Activated T-helper 9 cell treated with anti-CD3 and anti-CD28 coated beads, Interleukin-2, amount 50 U/mL, for 16 hours (primary cell): ENCODE results near the gene GRK4.
"Not testable (repeated sequence)": the region's sequence is repeated elsewhere in the genome, so short reads cannot be mapped to it uniquely, and the experiment has no call there.

Experiments
- DNase-seq: peaks from one replicate; pipeline ENCODE4 v3.0.0-alpha.2; 2020; ENCODE audit warnings: low read depth

The GRK4 gene

DNA sequence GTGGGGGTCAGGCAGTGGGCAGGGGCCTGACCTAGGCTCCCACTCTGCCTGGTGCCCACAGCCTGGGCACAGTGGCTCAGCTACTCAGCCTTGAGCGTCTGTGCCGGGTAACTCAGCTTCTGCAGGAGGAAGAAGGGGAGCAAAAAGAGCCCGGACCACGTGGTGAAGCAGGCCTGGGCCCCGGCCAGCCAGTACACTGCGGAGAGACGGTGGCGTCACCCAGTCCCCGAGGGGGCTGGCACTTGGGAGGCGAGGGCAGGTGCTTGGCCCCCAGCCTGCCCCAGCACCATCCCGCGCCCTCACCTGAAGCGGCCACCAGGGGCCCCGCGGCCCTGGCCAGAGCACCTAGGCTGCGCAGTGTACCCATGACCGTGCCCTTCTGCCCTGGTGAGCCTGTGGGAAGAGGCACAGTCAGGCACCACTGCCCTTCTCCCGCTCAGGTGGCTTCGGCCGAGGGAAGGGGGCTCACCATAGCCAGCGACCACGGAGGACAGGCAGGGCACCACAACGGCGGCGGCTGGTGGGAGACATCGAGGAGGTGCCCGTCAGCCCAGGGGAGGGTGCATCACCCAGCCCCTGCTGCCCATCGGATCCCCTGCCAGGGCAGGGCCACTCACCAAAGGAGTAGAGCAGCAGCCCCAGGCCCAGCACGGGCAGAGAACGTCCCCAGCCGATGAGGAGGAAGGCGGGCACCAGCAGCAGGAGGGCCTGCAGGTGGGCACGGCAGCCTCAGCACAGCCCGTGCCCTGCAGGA is 32.4 kb upstream of the GRK4 start:
- no peak for DNase-seq

DNA sequence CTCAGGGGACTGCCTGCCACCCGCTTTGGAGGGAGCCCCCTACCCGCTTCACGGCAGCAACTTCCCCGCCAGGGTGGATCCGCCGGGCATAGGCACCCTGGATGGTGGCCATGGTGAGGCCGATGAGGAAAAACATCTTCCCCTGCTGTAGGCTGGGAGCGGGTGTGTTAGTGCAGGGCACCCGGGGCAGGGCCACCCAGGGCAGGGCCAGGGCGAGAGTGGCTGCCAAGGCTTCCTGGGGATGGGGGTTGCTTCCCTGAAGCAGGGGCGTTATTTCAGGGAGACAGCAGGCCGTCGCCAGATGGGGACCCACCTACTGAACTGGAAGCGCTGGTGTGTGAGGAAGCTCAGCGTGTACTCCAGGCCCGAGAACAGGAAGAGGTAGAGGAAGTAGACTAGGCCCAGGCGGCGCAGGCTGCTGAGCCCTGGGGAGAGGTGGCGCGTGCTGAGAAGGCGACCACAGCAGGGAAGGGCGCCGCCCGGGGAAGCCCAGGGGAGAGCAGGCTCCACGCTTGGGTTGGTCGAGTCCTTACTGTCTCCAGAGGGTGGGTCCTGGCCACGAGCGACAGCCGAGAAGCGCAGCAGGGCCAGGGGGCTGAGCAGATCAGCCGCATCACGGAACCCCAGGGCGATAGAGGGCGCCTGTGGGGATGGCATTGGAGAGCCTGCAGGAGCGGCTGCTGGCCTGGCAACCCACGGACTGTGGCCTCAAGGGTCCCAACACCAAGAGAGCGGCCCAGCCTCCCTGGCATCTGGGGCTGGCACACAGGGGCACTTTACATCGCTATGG is 31.7 kb upstream of the GRK4 start:
- DNase-seq: peak; percentile 38

DNA sequence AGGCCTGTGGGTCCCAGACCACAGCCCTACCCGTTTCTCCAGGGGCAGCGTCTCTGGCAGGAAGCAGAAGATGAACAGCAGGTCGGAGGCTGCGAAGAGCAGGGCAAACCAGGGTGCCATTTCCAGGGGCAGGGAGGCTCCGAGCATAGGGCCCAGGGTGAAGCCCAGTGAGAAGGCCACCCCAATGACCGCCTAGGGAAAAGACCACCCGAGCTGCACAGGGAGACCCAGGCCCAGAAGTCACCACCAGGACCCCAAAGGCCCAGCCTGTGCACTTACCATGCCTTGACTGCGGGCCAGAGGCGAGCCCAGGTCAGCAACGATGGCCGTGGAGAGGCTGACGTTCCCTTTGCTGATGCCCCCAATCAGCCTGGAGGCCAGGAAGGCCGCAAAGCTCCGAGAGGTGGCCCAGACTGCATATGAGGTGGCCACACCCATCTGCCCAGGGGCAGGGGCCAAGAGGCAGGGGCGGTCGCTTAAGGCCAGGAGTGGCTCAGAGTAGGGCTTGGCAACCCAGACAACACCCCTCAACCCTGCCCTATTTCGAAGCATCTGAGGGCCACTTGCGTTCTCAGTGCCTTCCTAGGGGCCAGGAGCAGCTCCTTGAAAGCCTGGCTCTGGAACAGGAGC is 30.9 kb upstream of the GRK4 start:
- DNase-seq: no peak

DNA sequence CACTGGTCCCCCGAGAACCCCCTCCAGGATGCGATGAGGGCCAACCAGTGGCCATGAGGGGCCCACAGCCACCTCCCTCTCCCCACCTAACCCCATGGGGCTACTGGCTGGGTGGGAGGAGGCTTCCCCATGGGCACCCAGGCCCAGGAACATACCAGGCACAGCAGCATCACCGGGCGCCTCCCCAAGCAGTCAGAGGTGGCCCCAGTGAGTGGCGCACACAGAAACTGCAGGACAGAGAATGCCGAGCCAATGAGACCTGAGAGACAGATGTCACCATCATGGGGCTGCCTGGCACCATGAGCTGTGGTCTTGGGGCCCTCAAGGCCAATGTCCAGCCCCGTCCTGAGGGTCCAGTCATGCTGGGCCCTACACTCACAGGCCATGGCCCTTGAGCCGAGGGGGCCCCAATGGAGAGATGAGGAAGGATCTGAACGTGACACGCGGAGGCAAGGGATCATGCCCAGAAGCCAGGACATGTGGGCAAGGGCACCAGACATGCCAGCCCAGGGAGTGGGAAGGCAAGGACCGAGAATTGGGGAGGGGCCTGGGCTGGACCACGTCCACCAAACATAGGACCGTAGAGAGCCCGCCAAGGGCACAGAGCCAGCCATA is 30.3 kb upstream of the GRK4 start:
- no peak for DNase-seq

DNA sequence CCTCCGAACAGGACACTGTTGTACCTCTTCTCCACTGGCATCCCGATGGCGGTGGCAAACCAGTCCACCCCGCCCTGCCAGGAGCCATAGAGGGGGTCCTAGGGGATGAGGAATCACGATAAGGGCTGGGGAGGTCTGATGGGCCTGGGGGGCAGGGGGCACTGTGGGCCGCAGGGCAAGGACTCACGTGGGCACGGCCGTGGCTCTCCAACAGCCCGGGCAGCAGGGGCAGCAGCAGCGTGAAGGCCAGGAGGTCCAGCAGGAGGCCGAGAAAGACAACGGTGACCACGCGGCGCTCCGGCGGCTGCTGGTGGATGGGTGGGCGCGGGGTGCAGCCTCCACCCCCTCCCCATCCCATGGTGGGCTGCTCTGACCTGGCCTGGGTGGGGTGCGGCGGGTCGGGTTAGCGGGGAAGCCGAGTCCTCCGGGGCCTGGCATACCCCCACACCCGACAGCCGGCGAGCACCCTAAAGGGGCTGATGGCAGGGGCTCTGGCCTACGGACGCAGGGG is 29.8 kb upstream of the GRK4 start:
- no peak for DNase-seq

DNA sequence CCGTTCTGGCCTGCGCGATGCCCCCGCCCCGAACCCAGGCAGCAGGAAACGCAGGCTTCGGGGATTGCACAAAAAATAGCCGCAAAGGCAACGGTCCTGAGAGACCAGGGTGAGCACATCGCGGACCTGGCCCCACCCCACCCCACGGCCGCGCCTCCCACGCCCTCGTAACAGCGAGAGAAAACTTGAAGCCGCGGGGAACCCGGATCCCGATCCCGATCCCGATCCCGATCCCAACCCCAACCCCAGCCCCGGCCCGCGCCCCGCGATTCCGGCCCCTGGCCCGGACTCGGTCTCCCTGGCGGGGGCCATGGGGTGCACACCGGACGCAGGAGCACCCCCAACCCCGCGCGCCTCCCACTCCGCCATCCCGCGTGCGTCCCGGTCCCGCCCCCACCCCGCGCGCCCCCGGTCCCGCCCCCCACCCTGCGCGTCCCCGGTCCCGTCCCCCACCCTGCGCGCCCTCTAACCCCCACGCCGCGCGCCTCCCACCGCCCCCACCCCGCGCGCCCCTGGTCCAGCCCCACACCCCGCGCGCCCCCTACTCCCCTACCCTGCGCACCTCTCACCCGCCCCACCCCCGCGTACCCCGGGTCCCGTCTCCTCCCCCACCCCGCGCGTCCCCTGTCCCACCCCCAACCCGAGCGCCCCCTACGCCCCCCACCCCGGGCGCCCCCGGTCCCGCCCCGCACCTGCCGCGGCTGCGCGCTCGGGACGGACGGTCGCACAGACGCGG is 29.1 kb upstream of the GRK4 start:
- DNase-seq: peak; percentile 49

DNA sequence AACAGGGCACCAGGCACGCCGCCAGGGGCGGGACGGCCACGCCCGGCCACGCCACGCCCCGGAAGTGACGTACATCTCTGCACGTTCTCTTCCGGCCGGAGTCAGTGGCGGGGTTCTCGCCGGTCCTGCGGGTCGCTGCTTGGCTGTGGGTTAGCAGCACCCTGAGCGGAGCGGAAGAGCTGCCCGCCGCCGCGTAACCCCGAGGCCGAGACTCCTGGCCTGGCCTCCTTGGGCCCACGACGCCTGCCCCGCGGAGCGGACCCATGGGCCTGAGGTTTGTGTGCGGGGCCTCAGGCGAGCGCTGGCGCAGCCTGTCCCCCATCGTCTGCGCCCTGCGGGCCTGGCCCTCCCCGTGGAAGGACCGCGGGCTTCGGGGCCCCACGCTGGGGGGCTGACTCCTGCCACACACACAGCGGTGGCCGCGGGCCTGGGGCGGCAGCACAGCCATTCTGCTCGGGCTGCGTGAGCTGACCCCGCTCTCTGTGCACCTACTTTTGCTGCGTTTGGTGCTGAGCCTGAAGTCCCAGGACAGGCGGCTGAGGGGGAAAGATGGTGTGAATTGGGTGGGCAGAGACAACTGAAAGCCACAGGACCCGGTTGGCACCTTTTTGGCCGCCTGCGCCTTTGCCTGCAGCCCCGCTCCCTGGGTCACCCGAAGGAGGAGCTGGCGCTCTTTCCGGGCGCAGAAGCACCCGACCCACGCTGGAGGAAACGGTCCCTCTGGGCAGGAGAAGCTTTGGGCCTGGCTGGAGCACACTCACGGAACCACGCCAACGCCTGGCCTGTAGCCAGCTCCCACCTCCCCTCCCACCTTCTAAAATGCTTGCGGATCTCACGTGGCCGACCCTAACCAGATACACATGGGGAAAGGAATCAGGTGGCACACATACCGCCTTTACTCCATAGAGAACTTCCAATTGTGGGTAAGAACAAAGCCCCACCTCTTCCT is 28.3 kb upstream of the GRK4 start:
- peak; percentile 95 for DNase-seq

DNA sequence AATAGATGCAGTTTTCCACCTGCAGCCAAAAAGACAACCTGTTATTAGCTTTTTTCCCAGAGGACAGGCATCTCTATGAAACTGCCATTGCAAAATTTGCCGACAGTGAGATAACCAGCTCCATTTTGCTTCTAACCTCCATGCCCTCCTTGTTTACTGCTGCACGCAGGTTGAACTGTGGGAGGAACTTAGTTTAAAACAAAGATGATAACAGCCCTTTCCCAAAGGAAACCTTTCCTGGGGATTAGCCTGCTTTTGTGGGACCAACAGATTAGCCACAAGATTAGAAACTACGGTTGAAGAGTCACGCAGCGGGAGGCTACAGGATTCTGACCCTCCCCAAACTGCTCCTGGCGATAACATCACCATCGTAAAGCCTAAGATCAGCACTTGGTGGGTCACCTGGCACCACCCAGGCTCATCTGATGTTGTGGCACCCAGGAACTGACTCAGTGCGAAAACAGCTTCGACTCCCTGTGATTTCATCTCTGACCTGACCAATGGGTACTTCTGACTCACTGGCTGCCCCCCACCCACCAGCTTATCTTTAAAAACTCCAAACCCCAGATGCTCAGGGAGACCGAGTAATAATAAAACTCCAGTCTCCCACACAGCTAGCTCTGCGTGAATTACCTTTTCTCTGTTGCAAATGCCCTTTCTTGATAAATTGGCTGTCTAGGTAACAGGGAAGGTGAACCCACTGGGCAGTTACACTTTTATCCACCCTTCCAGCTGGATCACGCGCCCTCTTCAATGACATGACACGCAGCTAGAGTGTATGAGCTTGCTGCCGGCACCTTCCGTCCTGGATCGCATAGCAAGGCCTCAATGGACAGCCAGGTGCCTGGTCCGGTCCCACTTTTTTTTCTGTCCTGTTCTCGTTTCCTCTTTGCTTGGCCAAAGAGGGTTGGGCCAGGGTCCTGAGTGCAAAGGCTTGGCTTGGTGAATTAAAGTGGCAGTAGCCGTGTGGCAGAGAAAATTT is 27.3 kb upstream of the GRK4 start:
- DNase-seq: peak; percentile 58

DNA sequence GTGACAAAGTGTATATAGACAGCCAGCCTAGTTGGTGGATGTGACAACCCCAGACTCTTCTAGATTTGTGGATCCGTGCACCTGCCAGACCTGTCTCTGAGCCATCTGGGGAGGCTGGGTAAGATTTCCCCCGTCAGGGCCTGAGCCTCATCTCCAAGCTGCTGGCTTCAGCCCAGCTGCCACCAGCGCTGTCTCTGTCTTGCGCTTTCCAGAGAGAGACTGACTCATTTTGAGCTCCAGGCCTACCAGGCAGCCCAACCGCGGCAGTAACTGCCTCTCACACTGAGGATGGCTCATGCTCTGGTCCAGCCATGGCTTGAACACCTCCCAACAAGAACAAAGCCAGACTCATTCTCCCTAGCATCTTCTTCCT is 26.6 kb upstream of the GRK4 start:
- DNase-seq: peak; percentile 46

DNA sequence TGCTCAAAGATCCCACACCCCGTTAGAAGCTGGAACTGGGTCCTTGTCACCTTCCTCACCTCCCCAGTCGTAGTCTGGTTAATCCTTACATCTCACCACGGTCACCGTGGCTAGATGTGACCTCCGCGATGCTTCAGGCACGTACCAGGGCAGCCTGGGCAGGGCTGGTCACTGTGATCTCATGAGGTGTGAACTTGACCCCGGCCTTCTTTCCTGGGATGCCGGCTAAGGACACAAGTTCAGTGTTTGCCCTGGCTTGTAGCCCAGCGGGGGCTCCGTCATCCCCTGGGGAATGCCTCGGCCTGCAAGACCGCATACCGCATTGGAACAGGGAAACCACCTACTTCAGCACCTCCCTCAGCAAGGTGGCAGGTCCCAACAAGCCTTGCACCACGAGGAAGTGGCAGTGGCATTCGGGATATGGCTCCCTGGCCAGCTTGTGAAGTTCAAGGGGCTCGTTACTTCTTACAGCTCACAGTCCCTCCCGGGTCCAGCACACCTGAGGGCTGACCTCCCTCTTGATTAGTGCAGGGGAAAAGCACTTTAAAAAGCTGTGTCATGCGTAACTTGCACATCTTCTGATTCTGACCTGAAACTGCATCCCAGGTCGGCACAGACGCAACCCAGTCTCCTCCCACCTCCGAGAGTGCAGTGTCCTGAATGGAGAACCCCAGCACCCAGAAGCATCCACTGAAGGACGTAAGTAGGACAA is 26.1 kb upstream of the GRK4 start:
- no peak for DNase-seq

DNA sequence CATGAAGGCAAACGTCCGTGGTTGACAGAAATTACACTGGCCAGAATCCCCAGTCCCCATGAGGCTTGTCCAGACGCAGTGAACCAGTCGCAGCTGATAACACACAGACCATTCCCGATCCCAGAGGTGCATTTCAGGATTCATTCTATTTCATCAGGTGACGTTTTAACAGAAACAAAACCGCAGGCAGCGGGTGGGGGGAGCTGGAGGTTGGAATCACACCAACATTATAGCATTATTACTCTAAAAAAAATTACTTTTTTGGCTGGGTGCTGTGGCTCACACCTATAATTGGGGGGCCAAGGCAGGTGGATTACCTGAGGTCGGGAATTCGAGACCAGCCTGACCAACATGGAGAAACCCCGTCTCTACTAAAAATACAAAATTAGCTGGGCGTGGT is 25.4 kb upstream of the GRK4 start:
- no peak for DNase-seq

DNA sequence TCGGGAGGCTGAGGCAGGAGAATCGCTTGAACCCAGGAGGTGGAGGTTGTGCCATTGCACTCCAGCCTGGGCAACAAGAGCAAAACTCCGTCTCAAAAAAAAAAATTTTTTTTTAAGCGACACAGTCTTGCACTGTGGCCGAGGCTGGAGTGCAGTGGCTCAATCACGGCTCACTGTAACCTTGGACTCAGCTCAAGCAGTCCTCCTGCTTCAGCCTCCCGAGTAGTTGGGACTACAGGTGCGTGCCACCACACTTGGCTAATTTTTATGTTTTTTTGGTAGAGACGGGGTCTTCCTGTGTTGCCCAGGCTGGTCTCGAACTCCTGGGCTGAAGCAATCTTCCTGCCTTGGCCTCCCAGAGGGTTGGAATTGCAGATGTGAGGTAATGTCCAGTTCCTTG is 25.0 kb upstream of the GRK4 start:
- DNase-seq: not testable (repeated sequence)

DNA sequence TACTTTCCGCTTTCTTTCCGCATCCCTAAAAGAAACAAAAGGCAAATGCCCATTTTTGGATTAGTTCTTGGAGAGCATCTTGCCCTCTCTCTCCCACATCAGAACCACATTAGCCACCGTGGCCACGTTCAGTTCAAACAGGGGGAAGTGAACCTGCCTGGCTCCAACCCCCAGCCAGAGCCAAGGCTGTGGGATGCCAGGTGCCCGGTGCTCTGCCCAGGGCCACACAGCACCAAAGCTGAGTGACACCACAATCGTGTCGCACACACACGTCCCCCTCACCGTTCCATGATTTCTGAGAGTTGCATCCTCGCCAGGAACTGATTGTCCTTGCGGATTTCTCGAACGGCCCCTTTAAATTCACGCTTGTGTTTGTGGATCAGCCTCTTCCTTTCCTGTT is 24.5 kb upstream of the GRK4 start:
- DNase-seq: no peak

DNA sequence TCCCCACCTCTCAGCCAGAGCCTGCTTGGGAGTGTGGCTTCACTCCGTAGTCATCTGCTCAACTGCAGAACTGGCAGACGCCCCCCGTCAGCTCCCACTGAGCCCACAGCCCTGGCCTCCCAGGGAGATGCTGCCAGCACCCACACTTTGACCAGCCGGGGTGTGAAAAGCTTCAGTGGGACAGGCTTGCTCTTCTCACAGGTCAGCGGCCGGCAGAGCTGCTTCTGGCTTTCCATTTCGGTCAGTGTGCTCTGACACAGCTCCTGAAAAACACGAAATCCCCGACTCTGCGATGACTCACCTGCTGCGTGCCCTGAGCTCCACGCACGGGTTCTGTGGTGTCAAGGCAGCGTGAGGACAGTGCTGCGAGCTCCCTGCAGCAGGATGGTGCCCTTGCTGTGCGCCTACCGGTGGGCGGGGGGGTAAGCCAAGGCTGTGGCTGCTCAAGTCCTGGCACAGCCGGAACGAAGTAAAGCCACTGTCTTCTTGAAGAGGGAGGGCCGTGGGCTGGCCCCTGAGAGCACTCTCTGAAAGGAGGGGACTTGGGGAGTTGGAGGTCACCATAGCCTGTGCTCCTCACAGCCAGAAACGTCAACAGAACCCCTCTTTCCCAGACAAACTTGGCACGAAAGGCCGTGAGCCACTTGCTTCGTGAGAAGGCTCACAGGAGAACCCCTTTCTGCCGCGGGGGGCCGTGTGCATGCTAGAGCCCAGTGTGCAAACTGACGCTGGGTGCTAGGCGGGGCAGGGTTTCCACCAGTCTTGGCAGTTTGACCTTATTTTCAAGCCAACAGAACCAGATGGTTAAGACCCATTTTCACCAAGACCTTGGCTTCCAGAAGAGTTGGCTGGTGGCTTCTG is 23.8 kb upstream of the GRK4 start:
- DNase-seq: no peak

DNA sequence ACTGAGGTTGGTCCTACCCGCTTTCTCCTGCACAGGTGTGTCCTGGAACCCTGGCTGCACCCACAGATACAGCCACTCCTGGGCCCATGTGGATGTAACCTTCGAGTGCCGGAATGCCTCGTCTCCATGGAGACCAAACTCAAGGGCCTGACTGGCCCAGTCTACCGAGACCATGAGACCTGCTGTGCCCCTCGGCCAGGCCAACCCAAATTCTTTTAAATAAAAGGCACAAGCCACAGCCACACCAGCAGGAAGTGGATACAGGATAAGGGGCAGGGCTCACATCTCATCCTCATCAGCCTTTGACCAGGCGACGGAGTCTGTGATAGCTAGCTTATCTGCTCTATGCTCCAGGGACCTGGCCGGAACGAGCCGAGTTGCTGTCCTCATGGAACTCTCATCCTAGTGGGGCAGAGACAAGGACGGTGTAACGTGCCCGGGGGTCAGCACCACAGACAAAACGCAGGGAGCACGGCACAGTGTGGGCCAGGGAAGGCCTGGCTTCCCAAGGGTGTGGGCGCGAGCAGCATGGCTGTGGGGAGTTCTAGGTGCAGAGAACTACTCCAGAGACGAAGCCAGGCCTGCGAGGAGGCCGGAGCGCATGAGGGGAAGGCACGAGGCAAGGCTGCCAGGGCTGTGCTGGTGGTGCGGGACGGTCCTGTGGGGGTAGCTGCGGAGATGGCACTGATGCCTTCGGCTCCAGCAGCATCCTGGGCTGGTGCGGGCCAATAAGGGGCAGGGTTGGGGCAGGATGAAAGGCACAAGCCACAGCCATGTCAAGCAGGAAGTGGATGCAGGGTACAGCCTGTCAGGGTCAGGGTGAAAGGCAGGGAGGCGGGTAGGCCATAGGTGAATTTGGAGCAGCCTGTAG is 22.9 kb upstream of the GRK4 start:
- no peak for DNase-seq

DNA sequence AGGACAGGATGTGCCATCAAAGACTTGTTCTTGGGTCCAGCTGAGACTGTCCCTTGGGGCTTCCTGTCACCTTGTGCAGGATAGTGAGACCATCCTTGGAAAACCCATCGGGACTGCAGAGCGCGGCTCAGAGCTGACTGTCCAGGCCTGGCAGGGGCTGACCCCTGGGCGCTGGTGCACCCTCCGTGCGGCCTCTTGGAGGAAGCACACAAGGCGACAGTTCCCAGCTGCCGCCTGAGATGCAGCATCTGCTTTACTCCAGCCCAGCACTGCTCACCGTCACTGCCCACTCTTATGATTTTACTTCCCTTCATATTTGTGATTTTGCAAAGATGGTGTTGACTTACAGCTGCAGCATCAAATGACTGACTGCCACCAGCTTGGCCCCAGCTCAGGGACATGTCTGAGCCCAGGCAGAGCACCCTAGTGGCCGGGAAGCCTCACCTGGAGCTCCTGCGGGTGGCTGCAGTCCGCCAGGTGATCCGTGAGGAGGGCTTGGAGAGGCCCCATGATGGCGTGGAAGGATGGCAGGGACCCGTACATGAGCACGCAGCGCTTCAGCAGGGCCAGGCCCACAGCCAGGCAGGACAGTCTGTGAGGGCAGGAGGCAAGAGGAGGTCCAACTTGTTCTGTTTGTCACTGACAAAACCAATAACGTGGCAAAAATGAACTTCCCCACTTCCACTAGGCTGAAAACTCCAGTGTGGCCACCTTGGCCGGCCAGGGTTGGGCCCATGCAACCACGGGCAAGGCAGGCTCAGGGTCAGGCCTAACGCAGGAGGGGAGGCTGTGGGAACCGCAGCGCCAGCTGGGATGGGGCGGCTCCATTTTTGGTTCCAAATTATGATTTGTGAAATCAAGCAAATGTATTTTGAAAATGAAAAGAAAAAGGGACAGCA is 22.0 kb upstream of the GRK4 start:
- DNase-seq: no peak
